Activated CD4-positive, CD25-positive, alpha-beta regulatory T cell (primary cell): Measurements from ENCODE around the gene TMEM209.

Experiments
- DNase-seq, 4 experiments: peaks; one replicate each; lab custom pipeline; 2025; lab: John Stamatoyannopoulos, UW

Gene TMEM209

GRCh38 chr7:130143334-130143732 is 61.9 kb downstream of the TMEM209 start:
- no peak for DNase-seq

GRCh38 chr7:130142654-130143333 is 62.4 kb downstream of the TMEM209 start:
- no peak for DNase-seq

- DNase-seq = no peak
Observed at GRCh38 chr7:130141884-130142653, 63.1 kb downstream of the TMEM209 start.

DNA sequence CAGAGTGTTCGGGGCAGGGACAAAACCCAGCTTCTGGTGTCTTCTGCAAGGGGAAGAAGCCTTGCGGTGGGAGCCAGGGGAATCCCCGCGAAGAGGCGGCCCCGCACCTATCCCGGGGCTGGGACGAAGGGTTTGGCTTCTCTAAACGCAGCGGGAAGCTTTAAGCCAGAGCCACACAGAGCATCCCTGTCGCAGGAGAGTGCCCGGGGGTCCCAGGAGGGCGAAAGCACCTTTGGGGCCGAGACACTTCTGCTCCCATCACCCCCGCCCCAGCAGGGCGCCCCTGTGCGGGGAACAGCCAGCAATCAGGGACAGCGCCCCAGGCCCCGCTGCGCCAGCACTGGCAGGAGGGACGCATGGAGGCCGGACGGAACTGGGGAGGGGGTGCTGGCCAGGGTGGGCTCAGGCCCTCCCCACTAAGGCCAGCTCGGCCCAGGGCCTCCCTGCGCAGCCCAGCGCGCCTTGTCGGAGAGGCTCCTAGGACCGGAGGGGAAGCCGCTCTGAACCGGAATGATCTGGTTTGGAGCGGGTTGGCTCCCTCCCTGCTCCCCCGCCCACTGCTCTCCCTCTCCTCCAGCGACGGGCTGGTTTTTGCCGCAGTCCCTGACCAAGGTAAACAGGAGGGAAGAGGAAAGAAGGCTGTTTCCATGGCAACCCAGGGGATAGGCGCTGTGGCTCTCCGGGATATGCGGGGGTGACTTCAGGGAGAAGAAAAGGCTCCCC is 63.9 kb downstream of the TMEM209 start:
- peak in 1 of 4 experiments; percentile 24 for DNase-seq

GRCh38 chr7:130140551-130141160 is 64.5 kb downstream of the TMEM209 start:
- no peak for DNase-seq

DNA sequence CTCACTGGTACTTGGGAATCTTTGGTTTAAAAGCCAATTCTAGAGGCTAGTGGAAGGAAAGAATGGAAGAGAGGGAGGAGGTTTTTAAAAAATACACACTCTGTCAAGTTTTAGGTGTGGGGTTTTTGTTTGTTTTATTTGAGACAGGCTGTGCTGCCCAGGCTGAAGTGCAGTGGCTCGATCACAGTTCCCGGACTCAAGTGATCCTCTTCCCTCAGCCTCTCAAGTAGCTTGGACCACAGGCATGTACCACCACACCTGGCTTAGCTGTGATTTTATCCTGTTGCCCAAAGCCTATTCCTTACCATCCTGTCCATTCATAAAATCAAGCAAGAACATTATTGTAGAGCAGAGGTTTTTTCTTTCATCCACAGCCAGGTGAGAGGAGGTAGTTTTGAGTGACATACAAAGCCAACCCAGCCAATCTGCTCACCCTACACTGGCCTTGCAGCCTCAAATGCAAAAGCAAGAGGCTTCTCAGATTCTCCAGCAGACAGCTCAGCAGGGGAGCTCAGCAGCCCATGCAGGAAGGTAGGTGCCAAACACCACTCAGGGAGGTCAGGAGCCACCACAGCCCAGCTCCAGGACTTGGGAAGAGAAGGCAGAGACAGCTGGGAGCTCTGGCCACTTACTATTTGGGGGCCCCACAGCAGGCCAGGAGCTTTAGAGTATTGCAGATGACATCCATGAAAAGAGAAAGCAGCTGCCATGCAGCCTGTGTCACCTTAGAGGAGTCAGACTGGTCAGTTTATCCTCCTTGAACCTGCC is 65.8 kb downstream of the TMEM209 start:
- no peak for DNase-seq

- DNase-seq = no peak
Observed at GRCh38 chr7:130137207-130137606, 68.0 kb downstream of the TMEM209 start.

- DNase-seq = no peak
Observed at GRCh38 chr7:130136579-130137167, 68.5 kb downstream of the TMEM209 start.

DNA sequence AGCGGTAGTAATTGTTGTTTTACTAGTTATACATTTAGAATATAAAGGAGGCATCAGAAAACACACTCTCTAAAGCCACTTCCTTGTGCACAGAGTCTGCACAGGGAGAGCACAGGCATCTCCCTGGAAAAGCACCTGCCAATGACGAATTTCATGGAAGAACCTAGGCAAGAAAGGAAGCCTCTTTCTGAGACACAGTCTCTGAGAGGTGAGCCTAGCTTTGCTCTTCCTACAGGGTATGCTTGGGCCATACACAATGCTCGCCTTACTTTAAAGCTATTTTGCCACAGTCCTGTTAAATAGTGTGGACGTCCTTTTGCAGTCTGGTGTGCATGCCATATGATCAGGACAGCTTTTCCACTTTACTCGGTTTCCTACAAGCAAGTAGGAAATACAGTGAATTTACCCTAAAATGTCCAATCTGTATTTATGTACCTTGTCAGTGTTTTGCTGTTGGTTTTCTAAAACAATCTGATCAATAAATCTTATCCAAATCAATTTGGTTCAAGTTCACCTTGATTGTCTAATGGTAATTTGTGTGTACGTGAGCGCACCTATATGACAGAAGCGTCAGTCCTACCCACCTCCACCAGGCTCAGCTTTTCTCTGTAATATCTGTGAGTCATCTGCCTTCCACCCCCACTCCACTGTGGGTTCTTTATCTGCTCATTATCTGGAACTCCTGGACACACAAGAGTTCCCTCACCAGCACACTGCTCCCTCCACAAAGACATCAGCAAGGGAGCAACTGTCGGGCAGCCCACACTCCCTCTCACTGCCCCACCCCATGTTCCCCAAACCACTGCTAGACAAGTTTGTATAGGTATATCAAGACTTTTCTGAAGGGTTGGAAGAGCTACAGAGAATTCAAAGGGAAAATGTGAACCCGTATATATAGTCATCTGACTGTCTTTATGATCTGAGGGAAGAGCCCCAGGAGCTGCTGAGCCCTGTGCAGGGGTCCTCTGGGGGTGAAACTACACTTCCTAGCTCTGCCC is 69.7 kb downstream of the TMEM209 start:
- DNase-seq = no peak

GRCh38 chr7:130134726-130135125 is 70.5 kb downstream of the TMEM209 start:
- DNase-seq = no peak

- no peak for DNase-seq
Observed at GRCh38 chr7:130134106-130134636, 71.0 kb downstream of the TMEM209 start.

DNA sequence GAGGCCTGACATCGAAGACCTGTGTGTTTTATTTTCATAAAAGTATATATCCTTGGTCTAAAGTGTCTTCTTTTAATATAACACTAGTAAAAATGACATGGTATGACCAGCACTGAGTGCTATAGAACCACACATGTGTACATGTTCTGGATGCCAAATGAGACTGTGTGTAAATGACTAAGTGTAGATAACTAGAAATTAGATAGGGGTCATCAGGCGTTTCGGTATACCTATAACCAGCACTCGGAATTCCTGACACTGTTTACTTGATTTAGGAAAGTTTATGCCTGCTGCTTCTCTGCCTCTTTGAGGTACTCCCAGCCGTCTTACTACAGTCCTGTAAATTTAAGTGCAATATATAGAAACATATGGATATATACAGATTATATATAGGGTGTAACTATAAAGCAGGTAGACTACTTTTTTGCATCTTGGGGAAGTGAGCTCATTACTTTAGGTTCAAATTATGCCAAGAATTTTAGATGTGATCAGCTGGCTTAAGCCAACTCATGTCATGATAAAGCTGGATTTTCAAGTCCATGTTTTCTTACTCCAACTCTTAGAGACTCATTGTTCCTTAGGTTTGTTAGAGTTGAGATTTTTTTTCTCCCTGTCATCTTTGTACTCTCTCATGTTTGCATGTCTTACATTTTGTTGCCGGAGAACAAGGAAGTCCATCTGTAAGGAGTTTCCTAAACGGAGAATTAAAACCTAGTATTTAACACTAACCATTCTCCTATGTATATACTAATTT is 72.0 kb downstream of the TMEM209 start:
- DNase-seq = no peak

- no peak for DNase-seq
Observed at GRCh38 chr7:130131964-130132875, 73.0 kb downstream of the TMEM209 start.

GRCh38 chr7:130131191-130131834 is 73.9 kb downstream of the TMEM209 start:
- DNase-seq = no peak

- no peak for DNase-seq
Observed at GRCh38 chr7:130129011-130129411, 76.2 kb downstream of the TMEM209 start.

DNA sequence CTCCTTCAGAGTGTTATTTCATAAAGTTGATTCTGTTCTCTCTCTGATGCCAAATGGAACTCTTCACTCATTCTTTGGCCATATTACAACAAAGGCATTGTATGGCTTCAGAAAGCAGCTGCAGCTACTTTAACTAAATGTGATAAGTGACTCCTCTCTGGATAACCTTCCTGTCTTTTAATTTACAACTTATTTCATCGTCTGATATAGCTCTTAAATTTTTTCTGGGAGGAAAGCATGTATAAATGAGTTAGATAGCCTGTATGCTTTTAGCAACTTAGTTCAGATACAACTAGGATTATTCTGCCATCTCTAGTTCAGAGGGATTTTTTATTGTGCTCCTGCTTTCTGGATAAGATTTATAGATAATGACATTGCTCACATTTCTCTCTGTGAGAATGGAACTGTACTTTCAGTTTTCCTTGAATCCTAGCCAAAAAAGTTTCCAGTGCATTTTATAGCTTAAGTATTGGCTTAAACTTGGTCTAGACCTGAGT is 77.3 kb downstream of the TMEM209 start:
- no peak for DNase-seq

DNA sequence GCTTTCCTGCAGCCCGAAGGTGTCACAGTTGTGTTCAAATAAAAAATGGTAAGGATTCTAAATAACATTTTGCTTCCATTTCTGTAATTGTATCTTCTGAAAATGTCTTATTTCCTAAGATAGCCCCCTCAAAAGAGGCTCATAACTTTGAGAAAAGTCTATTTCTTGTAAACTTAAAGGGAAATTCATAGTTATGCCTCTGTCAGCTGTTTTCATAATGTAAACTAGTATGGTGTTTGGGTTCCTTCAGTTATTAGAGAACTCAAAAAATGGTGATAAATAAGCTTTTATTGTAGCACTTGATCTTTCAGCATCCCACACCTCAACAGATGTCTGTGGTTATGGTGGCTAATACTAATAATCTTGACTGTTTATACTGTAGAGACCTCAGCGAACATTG is 77.8 kb downstream of the TMEM209 start:
- DNase-seq = no peak
